GM18519 (cell line): ENCODE data around the gene PCNX1.

Source experiments
- ATAC-seq: cut with Tn5 transposase; IDR thresholded peaks from one replicate; pipeline ENCODE4 v1.9.1; 2021; ENCODE audit warnings: mild to moderate bottlenecking, moderate library complexity; ENCODE audit not compliant: unreplicated experiment, low FRiP score

The PCNX1 gene

GRCh38 chr14:70887737-70888499 is 19.3 kb upstream of the PCNX1 start:
- ATAC-seq, result no peak

GRCh38 chr14:70888681-70889175 is 18.5 kb upstream of the PCNX1 start:
- ATAC-seq, result no peak

- ATAC-seq, result no peak
Observed at GRCh38 chr14:70889555-70889954, 17.7 kb upstream of the PCNX1 start.

GRCh38 chr14:70890826-70891659 is 16.2 kb upstream of the PCNX1 start:
- ATAC-seq, result no peak

- no peak for ATAC-seq
Observed at GRCh38 chr14:70891737-70892136, 15.5 kb upstream of the PCNX1 start.

GRCh38 chr14:70893062-70893845 is 14.0 kb upstream of the PCNX1 start:
- no peak for ATAC-seq

- no peak for ATAC-seq
Observed at GRCh38 chr14:70893858-70894291, 13.4 kb upstream of the PCNX1 start.

GRCh38 chr14:70894868-70895267 is 12.4 kb upstream of the PCNX1 start:
- ATAC-seq, result no peak

GRCh38 chr14:70896317-70896716 is 10.9 kb upstream of the PCNX1 start:
- ATAC-seq, result no peak

- ATAC-seq, result no peak
Observed at GRCh38 chr14:70896981-70897380, 10.3 kb upstream of the PCNX1 start.

- no peak for ATAC-seq
Observed at GRCh38 chr14:70897464-70897863, 9.8 kb upstream of the PCNX1 start.

GRCh38 chr14:70898111-70898745 is 9.0 kb upstream of the PCNX1 start:
- no peak for ATAC-seq

- ATAC-seq, result no peak
Observed at GRCh38 chr14:70901269-70901668, 6.0 kb upstream of the PCNX1 start.

GRCh38 chr14:70902184-70902583 is 5.1 kb upstream of the PCNX1 start:
- ATAC-seq, result no peak

GRCh38 chr14:70904373-70904772 is 2.9 kb upstream of the PCNX1 start:
- no peak for ATAC-seq

- ATAC-seq, result no peak
Observed at GRCh38 chr14:70905301-70905700, 2.0 kb upstream of the PCNX1 start.

GRCh38 chr14:70906793-70907175 is 475 bp upstream of the PCNX1 start:
- no peak for ATAC-seq

- no peak for ATAC-seq
Observed at GRCh38 chr14:70907996-70908934, 1.0 kb downstream of the PCNX1 start.

- ATAC-seq, result no peak
Observed at GRCh38 chr14:70908935-70909641, 1.8 kb downstream of the PCNX1 start.
